Dedifferentiated amniotic fluid mesenchymal stem cell (primary cell): Measurements from ENCODE around the gene DHCR24.

ENCODE experiments used
- DNase-seq: peaks from one replicate; pipeline ENCODE4 v3.0.0-alpha.2; 2016; ENCODE audit errors: extremely low spot score

Gene DHCR24

DNA sequence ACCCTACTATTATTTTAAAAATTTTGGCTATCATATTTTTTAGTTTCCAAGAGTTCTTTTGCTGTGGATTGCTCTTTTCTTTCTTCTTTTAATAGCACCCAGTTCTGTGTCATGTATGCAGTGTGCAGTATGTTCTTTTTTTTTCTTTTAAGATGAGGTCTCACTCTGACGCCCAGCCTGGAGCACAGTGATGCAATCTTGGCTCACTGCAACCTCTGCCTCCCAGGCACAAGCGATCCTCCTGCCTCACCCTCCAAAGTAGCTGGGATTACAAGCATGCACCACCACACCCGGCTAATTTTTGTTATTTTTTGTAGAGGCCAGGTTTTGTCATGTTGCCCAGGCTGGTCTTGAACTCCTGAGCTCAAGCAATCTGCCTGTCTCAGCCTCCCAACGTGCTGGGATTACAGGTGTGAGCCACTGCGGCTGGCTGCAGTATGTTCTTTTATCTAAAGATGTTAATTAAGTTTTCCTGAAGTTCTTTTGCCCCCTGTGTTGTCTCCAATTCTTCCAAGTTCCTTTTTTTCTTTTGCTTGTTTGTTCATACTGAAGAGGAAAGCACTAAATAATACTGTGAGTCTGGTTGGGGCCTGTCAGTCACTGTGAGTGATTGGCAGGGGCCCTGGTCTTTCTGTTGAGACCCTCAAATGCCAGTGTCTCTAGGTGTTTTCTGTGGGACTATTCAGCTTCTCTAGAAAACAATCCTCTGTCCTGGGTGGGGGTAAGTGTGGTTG lies 68.4 kb downstream of the DHCR24 start:
- DNase-seq = no peak

DNA sequence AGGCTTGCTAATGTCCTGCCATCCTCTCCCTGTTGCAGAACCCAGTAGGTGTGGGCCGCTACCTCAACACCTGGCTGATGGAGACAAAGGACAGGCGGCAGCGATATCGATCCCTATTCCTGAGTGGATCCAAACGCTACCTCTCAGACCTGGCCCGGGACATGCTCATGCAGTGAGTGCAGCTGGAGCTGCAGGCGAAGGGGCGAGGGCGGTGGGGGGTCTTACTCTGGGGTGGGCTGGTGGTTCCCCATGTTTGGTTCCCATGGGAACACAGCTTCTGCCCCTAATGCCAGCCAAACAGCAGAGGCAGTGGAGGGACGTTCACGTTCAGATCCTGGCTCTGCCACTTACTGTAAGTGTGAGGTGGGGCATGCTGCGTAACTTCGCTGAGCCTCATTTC lies 70.0 kb downstream of the DHCR24 start:
- DNase-seq = no peak

DNA sequence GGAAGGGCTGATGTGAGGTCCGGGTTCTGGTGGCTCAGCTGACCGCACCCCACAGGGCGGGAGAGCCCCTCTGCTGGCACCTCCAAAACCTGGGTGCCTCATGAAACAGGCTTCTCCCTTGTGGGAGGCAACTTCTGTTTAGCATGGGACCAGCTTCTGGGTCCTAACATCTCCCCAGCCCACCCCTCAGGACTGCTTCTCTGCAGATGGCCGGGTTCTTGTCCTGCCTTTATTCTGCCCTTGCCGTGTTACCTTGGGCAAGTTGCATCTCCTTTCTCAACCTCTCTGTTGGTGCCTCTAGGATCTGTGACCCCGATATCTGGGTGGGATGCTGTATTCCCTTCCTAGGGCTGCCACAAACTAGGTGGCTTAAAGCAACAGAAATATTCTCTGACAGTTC lies 70.9 kb downstream of the DHCR24 start:
- DNase-seq = no peak

DNA sequence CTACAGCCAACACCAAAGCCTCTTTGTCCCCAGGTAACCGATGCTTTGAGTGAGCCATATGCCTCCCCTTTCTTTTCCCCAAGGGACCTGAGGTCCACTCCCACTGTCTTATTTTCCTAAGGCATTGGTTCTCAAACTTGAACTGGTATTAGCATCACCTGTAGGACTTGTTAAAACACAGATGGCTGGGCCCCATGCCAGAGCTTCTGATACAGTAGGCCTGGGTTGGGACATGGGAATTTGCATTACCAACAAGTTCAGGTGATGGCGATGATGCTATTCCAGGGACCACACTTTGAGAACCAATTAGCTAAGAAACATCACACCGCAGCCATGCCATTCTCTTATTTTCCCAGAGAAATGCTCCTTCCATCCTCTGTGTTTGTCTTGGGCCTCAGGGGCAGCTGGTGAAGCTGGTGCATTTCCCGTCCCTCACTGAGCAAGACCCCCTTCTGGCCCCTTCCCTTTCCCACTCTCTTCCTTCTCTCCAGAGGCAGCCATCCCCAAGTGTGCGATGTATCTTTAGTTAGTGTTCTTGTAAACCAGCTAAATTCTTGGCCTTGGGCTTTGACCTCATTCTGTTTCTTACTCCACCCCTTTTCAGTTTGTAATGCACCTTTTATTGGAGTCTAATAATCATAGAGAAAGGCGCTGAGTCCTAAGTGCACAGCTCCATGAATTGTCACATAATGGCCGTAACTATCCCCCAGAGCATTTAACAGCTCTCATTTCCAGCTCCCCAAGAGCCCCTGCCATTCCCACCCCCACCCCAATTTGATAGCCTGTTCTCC lies 71.7 kb downstream of the DHCR24 start:
- DNase-seq = no peak

DNA sequence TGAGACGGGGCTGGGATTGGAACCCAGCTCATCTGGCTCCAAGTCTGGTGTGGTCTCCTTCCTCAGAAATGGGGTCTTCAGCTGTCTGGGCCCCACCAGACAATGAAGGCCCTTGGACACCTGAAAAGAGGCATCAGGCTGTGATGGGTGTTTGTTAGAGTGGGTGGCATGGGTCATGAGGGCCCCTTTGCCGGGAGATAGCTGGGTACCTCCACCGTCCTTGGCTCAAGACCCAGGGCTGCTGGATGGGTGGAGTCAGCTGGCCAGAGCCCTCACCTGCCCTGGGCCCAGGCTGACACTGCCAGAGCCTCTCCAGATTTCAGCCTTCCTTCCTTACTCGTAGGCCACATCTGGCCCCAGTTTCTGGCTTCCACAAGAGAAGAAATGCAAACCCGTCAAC lies 72.4 kb downstream of the DHCR24 start:
- no peak for DNase-seq

DNA sequence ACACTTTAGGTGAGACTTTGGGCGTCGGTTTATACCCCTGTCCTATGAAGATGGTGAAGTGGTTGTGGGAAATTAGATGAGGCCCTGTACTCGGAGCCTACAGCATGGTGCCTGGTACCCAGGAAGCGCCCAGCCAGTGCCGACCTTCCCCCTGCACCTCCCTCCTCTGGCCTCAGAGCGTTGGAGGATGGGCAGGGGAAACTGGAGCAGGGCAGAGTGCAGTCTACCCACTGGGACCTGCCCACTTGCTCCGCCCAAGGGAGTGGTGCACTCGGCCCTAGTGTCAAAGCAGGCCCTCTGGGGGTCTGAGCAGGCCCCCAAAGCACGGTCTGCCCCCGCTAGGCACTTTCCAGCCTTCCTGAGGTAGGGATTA lies 72.9 kb downstream of the DHCR24 start:
- DNase-seq = no peak

DNA sequence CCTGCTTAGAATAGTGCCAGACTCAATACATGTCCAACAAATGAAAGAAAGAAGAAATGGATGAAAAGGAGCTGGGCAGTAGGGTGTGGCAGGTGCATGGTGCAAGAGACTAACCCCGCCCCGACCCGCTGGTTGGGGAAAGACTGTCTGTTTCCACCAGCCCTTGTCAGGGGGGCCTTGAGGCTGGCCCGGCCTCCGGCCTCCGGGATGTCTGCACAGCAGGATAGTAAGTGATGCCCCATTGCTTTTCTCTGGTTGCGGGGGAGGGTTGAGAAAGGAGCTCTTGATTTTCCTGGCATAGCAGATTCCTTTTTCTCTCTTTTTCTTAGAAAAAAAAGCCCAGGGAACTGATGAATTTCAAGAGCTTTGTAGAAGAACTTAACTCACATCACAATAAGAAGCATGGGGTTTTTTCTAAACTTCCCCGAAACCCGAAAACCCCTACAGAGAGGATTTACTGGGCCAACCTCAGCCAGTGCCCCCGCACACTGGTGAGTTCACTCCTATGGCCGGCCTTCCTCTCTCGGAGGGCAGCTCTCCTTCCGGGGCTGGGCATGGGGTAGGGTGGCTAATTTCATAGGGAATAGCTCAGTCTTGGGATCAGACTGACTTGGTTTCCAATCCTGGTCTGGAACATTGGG lies 73.4 kb downstream of the DHCR24 start:
- DNase-seq = no peak

DNA sequence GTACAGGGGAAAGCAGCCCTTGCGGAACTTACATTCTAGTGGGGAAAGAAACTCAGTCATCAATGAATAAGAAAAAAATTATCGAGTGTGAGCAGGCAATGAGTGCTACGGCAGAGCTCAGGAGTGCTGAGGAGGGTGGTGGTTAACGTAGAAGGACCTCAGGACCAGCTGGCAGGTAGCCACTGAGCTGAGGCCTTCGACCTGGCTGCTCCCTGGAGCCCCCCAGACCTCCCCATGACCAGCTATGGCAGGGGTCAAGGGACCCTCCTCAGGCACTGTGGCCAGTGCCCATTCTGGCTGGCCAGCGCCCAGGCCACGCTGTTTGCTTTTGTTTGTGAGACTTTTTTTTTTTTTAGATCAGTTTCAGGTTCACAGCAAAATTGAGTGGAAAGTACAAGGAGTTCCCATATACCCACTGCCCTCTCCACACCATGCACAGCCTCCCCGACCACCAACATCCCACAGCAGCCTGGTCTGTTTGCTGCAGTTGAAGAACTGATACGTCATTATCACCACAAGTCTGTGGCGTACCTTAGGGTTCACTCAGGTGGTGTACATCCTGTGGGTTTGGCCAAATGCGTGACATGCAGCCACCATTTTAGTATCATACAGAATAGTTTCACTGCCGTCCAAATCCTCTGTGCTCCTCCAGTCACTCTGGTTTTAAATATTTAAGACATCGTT lies 74.1 kb downstream of the DHCR24 start:
- DNase-seq = no peak

DNA sequence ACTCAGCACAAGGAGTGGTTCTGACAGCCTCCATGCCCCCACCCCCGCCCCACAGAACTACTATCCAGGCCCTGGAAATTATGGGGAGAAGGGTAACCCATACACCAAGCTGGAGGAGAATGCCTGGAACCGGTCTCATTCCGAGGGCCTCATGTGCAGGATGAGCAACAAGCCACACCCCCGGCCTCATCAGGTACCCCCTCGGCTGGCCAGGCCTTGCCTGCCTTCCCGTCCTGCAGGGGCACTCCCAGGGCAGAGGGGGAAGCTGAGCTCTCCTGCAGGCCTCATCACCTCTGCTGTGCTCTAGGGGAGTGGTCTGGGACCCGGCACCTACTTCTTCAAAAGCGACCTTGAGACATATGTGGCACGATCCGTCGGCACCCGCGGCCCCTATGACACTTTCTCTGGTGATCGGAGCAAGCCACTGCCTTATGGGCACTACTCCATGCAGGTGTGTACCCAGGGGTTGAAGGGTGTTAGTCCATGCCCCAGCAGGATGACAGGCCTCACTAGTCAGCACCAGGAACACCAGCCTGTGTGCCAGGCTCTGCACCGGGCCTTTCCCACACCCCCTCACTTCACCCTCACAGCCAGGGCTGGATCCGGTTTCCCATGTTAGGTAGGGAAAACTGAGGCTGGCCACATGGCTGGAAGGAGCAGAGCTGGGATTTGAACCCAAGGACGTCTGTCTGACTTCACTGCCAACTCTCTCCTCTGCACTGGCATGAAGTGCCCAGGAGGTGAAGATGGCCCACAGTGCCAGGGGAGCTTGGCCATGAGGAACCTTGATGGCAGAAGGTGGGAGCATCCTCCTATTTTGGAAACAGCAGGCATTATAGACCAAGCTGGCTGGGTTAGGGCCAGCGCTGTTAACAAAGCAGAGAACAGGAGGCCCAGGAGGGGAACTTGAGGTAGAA lies 75.0 kb downstream of the DHCR24 start:
- DNase-seq = no peak

DNA sequence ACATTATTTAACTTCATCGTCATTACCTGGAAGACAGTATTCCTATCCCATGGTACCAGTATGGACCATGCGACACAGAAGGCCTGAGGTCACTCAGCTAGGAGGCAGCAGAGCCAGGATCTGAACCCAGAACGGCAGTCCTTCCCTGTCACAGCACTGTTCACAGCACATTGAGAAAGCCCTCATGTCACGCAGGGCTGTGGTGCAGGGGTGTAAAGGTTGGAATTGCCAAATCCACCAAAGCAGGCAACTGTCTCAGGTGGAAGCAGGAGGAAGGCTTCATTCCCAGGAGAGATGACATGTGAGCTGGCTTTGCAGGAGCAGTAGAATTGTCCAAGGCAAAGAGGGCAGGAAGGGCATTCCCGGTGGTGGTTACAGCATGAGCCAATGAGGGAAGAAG lies 75.9 kb downstream of the DHCR24 start:
- no peak for DNase-seq

DNA sequence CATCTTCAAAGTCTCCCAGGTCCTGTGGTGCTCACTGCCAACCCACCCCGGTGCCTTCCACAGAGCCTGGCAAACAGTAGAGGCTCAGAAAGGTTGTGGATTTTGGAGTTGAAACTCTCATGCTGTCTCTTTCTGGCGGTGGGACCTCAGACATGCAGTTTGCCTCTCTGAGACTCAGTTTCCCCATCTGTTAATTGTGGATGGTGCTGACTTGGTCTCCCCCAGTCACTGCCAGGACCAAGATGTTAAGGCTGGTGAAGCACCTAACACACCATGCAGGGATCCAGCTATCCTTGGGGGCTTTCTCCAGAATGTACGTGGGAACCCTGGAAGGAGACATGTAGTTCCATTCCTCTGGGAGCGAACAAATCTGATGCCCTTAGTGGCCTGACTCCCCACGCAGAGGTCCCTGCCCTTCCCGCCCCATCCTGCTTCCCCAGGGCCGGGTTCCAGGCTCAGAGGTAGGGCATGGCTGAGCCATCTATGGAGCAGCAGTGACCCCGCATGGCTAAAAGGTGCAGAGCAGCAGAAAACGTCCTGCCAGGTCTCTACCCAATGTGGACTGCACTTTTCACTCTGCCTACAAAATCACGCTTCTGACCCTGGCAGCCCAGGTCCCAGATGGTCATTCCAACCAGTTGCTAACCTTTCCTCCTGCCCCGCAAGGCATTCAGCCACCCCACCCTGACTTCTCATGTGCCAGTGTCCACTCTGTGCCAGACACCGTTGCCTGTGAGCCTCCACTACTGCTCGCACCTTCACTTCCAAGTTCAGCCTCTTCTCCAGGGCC lies 76.6 kb downstream of the DHCR24 start:
- peak; percentile 38 for DNase-seq

DNA sequence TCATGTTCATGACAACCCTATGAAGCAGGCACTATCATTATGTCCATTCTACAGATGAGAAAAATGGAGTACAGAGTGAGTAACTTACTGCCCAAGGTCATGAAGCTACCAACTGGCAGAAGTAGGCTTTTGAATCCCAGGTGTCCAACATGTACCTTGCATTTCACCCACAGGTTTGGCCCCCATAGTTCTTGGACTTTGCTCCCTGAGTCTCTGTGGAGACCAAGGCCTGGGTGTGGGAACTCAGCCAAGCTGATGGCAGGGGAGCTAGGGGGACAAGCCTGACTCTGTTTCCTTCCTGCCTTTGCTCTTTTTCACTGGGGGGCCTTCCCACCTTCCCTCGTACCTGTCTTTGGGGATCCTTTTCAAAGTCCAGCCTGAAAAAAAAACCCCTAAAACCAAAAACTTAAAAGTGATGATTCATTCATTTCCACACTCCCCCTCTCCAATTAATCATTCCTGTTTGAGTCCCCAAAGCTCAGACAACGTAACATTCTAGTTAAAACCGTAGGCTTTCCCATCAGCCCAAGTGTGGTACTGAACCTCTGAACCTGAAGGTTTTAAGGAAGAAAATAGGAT lies 77.4 kb downstream of the DHCR24 start:
- DNase-seq = no peak

DNA sequence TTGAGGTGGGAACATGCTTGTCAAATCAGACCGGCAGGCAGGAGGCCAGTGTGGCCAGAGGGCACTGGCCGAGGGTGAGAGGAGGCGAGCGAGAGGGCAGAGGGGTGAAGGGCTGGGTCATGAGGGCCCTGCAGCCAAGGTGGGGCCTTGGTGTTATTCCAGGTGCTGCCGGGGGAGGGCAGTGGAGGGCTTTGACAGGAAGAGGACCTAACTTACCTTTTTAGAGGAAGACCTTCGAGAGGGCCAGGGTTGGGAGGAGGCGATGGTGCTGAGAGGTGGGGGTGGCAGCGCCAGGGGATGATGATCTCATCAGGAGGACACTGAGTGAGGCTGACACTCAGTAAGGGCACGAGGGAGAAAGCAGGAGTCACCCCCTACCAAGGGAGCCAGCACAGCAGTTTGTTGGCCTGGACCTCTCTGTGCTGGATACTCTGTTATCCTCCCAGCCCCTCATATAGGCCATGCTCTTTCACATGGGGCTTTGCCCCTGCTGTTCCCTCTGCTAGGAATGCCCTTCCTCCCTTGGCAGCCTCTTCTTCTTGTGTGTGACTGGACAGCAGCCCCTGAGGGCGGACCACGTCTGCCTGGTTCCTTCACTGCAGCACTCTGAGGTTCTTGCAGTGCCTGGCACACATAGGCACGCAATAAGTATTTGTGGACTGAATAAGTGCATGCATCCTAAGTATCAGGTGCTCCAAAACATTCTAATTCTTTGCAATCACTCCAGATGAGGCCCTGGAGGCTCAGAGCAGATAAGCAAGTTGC lies 78.4 kb downstream of the DHCR24 start:
- DNase-seq = no peak

DNA sequence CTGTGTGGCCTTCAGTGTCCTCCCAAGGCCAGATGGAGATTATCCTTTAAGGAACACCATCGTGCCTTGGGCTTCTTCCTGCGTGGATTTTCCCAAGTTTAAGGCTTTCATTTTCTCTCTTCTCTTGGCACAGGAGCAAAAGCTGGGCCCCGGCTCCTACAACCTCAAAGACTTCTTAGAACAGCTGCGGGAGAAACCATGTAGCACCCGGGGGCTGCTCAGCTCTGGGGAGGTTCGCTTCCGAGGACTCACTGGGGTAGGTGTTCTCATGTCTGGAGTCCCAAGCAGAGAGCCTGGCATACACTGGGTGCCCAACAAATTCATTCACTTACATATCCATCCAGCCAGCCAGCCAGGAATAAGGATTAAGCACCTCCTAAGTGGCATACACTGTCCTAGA lies 79.2 kb downstream of the DHCR24 start:
- no peak for DNase-seq

DNA sequence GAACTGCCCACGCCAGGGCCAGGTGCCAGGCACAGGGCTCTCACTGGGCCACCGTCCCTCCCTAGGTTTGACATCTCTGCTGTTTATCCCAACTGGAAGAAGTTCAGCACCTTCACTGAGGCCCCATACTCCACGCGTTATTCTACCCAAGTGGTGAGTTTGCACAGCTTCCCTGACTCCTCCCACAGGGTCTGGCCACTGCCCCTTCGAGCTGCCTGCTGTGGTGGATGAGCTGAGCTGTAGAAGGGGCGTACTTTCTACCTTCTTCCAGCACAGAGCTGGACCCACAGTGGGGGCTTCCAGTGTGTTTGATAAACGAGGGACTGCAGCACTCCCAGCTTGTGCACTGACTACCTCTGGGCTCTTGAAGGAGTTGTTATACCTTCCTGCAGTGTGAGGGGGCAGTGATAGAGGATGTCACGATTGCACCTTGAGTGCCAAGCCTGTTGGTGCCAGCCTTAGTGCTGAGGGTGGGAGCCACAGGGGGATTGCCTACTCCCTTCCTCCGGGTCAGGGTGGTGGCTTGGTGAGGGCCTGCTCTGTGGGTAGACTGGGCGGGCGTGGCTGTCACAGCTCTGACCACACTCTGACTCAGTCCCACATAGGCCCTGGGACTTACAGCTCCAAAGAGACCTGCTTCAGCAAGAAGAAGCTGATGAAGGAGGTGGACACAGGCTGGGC lies 79.9 kb downstream of the DHCR24 start:
- DNase-seq = no peak

DNA sequence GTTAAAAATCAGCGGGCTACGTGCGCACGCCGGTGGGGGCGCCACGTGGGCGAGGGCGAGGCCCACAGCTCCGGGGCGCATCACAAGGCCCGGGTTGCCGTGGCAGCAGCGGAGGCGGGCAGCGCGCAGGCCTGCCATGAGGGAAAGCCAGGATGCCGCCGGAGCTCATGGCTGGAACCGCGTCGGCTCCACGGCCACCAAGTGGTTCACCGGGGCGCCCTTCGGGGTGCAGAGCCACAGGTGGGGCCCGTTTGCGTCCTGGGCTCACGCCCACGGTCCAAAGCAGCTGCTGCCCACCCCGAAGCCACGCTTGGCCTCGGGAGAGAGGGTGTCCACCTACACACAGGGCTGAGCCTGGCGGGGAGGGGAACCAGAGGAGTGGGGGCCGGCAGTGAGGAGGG lies 81.0 kb downstream of the DHCR24 start:
- DNase-seq = no peak

DNA sequence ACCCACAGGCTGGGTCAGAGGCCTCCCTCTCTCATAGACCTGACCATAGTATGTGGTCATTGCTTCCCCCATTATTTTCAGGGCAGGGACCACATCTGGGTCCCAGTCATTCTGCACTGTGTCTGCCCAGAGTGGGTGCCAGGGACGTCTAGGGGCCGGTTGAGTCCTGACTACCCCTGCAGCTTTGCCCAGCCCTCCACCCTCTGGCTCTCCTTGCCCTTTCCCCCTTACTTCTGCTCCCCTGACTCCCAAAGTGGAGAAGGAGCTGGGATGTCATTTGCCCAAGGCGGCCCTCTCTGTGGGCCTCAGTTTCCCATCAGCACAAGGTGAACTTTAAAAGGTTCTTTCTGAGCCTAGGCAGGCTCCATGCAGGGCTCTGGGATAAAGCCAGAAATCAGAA lies 81.5 kb downstream of the DHCR24 start:
- DNase-seq = no peak

DNA sequence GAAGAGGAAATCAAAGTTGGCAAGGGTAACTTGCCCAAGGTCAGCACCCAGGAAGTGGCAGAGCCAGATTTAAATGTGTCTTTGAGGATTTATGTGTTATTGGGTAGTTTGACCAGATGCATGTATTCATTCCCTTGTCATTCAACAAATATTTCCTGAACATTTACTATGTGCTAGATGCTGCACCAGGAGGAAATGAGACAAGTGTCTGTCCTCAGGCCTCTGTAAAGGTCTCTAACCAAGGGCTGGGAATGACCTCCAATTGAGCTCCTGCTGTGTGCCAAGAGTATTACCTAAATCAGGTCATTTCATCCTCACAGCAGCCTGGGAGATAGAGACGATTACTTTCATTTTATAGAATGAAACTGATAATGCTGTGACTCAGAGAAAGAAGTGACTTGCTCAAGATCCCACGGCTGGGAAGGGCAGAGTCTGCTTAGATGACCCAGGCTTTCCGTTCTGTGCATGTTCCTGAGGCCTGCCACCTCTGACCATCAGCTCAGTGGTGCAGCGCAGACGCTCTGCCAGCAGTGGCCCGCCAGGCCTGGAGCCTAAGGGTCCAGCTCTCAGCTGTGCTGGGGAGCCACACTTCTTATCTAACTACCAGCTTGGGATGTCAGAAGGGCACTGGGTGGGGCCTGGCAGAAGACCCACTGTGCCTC lies 82.4 kb downstream of the DHCR24 start:
- no peak for DNase-seq
